ENCODE results near the gene TMEM86B. TPM values are rescaled to one million over a fixed set of nuclear protein-coding genes. Genes with fewer than 3 reads are reported as not detected.
A peak's percentile ranks its signal among the peaks of the same experiment; 100 is the strongest.

The TMEM86B gene
- total RNA-seq, 1 experiment from 2014 or later, result 1.2 TPM

DNA sequence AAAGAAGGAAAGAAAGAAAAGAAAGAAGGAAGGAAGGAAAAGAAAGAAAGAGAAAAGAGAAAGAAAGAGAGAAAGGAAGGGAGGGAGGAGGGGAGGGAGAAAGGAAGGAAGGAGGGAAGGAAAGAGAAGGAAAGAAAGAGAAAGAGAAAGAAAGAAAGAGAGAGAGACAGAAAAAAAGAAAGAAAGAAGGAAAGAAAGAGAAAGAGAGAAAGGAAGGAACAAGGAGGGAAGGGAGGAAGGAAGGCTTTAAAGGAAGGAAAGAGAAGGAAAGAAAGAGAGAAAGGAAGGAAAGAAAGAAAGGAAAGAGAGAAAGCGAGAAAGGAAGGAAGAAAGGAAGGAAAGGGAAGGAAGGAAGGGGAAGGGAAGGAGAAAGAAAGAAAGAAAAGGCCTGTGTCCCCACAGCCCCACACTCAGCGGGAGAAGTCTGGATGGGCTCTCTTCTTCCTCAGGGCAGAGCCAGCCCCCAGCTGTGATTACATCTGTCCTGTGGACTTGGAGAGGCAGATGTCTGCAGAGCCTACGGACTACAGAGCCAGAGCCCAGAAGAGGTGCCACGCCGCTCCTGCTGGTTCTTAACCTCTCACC is 28.9 kb downstream of the TMEM86B start:
- Histone ChIP-seq H3K36me3 (replicated peaks; ENCODE audit: control insufficient read depth, insufficient read depth, low read length) (no peaks in the 10 kb centered on the region), H3K4me3 (ENCODE audit: insufficient read depth, low read depth, low read length) (no peak overlapping the region), H3K27me3 (ENCODE audit: control insufficient read depth, insufficient read depth, low read length) (peaks cover 2% of the 10 kb centered on the region; the same call in 1 of the 2 replicates)
- no peak for DNase-seq

DNA sequence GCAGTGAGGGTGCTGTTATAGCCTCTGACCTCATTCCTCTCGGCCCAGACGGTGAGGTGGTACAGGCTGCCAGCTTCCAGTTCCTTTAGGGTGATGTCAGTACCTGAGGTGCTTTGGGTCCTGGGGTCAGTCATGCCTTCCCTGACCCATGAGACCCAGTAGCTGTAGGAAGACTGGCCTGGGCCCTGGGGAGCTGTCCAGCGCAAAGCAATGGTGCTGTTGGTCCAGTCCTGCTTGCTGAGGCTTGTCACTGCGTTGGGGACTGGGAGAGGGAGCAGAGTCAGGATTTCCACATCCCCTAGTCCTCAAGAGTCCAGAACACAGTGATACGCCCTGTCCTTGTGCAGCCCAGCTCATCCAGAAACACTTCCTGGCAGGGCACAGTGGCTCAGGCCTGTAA is 29.9 kb downstream of the TMEM86B start:
- no peak for DNase-seq
- Histone ChIP-seq H3K4me3 (ENCODE audit: insufficient read depth, low read depth, low read length) (no peak overlapping the region), H3K36me3 (replicated peaks; ENCODE audit: control insufficient read depth, insufficient read depth, low read length) (no peaks in the 10 kb centered on the region), H3K27me3 (ENCODE audit: control insufficient read depth, insufficient read depth, low read length) (peaks cover 2% of the 10 kb centered on the region; the same call in 1 of the 2 replicates)

DNA sequence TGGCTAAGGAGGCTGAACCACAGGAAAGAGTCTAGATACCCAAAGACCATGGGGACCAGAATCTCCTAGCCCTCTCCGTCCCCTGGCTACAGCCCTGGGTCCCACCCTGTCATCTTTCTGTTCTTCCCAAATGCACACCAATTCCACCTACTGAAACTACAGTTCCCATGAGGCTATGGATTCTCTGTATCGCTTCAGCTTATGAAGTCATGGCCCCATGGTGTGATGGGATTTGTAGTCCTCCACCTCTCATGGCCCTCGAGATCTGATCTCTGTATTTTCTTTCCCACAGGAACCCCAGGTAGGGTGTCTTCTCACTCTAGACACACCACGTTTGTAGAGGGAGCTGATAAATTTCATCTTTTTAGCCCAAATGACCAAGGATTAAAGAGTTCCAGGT is 31.0 kb downstream of the TMEM86B start:
- H3K27me3 ChIP-seq (ENCODE audit: control insufficient read depth, insufficient read depth, low read length), result peaks cover 2% of the 10 kb centered on the region; the same call in 1 of the 2 replicates
- no peak overlapping the region for H3K4me3 ChIP-seq (ENCODE audit: insufficient read depth, low read depth, low read length)
- no peaks in the 10 kb centered on the region for H3K36me3 ChIP-seq (replicated peaks; ENCODE audit: control insufficient read depth, insufficient read depth, low read length)
- DNase-seq, result peak; percentile 53

DNA sequence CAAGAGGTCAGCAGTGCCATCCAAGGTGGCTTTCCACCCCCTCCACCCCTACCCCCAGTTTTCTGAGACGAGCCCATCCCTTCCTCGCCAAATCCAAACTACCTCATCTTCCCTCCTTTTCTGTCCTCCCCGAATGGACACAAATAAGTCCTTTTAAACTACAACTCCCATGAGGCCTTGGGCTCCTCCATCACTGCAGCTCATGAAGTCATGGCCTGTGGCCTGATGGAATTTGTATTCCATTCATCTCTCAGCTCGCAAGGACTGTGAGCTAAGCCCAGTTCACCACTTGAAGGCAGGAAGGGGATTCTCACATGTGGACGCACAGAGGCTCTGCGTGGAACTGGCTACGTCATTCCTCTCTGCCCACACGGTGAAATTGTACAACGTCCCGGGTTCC is 31.8 kb downstream of the TMEM86B start:
- peak; percentile 56 for DNase-seq
- no peaks in the 10 kb centered on the region for H3K36me3 ChIP-seq (replicated peaks; ENCODE audit: control insufficient read depth, insufficient read depth, low read length)
- peaks cover 2% of the 10 kb centered on the region; the same call in 1 of the 2 replicates for H3K27me3 ChIP-seq (ENCODE audit: control insufficient read depth, insufficient read depth, low read length)
- no peak overlapping the region for H3K4me3 ChIP-seq (ENCODE audit: insufficient read depth, low read depth, low read length)

DNA sequence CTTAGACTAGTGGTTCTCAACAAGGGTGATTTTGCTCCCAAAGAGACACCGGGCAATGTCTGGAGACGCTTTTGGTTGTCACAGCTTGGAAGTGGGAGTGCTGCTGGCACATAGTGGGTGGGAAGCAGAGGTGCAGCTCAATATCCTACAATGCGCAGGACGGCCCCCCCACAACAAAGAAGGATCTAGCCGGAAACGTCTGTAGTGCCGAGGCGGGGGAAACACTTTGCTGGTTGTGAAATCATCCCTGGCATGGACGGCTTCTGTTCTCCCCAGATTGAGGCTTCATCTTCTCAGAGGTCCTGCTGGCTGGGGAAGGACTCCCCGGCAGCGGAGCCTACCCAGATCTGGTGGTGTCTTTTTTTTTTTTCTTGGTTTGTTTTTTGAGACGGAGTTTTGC is 35.1 kb downstream of the TMEM86B start:
- Histone ChIP-seq H3K36me3 (replicated peaks; ENCODE audit: control insufficient read depth, insufficient read depth, low read length) (no peaks in the 10 kb centered on the region), H3K4me3 (ENCODE audit: insufficient read depth, low read depth, low read length) (no peak overlapping the region), H3K27me3 (ENCODE audit: control insufficient read depth, insufficient read depth, low read length) (no peaks in the 10 kb centered on the region)
- DNase-seq, result no peak

DNA sequence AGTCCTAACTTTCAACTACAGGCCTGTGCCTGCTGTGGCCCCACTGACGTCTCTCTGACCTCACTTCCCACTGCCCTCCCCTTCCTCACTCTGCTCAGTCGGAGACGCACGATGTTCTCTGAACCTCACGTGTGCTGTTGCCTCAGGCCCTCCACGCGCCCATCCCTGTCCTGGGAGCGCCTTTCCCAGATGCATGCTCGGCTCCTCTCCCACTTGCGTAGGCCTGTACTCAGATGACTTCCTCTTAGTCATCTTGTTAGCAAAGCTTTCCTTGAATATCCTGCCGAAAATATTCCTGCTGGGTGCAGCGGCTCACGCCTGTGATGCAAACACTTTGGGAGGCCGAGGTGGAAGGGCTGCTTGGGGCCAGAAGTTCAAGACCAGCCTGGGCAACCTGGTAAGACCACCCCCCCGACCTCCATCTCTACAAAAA is 39.1 kb downstream of the TMEM86B start:
- Histone ChIP-seq H3K36me3 (replicated peaks; ENCODE audit: control insufficient read depth, insufficient read depth, low read length) (no peaks in the 10 kb centered on the region), H3K4me3 (ENCODE audit: insufficient read depth, low read depth, low read length) (no peak overlapping the region)
- no peak for DNase-seq

GRCh38 chr19:55188625-55189024 is 39.9 kb downstream of the TMEM86B start:
- no peaks in the 10 kb centered on the region for H3K36me3 ChIP-seq (replicated peaks; ENCODE audit: control insufficient read depth, insufficient read depth, low read length)
- DNase-seq, result no peak
- no peak overlapping the region for H3K4me3 ChIP-seq (ENCODE audit: insufficient read depth, low read depth, low read length)
- no peaks in the 10 kb centered on the region; the same call in 1 of the 2 replicates for H3K27me3 ChIP-seq (ENCODE audit: control insufficient read depth, insufficient read depth, low read length)

More for the DNA sequence above, 39.1 kb downstream of the TMEM86B start:
- H3K27me3 ChIP-seq (ENCODE audit: control insufficient read depth, insufficient read depth, low read length), result no peaks in the 10 kb centered on the region; the same call in 1 of the 2 replicates

- Histone ChIP-seq H3K27me3 (ENCODE audit: control insufficient read depth, insufficient read depth, low read length) (peaks cover 12% of the 10 kb centered on the region), H3K36me3 (replicated peaks; ENCODE audit: control insufficient read depth, insufficient read depth, low read length) (no peaks in the 10 kb centered on the region), H3K4me3 (ENCODE audit: insufficient read depth, low read depth, low read length) (no peak overlapping the region)
- no peak for DNase-seq
These were observed 42.5 kb downstream of the TMEM86B start for GRCh38 chr19:55186080-55186479.

GRCh38 chr19:55181740-55182139 is 46.8 kb downstream of the TMEM86B start:
- Histone ChIP-seq H3K4me3 (ENCODE audit: insufficient read depth, low read depth, low read length) (no peak overlapping the region), H3K36me3 (replicated peaks; ENCODE audit: control insufficient read depth, insufficient read depth, low read length) (no peaks in the 10 kb centered on the region), H3K27me3 (ENCODE audit: control insufficient read depth, insufficient read depth, low read length) (peaks cover 39% of the 10 kb centered on the region)
- DNase-seq, result no peak

DNA sequence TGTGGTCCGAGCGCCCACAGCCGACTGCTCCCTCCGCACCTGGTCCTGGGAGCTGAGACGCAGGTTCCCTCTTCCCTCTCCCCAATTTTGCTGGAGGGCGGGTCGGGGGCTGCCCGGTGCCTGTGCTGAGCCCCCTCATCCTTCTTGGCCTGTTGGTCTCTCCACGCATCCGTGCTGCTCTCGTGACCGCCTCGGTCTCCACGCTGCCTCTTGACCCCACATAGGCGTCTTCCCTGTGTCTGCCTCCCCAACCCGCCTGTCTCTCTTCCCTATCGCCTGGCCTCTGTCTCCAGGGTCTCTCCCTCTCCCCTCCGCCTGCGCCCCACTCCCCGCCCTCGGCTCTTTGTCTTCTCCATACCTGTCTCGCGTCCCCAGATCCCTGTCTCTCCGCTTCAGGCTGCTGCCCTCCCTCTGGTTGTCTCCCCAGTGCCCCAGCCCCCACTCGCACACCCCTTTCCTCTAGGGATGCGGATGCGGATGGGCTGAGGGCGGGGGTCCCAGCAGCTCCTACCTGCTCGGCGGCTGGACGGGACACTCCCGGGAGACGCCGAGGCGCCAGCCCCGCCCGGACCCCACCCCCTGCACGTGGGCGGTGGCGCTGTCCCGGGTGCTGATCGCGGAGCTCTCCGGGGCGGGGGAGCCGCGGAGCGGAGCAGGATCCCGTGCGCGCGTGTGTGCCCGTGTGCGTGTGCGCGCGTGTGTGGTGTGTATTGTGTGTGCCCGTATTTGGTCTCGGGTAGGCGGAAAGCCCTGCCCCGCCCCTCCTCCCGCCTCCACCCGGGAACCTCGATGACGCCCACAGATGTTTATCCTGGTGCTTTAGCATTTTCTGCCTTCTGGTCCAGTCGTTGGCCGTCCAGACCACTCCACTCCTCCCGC is 48.7 kb downstream of the TMEM86B start, which contains the start of gene SYT5:
TSS of gene SYT5 (minus strand) at position 684 of the 879 bp plus-strand sequence. CDS start 1,248 bp downstream, outside the sequence.
- peak; percentile 96 for DNase-seq
- no peaks in the 10 kb centered on the region for H3K36me3 ChIP-seq (replicated peaks; ENCODE audit: control insufficient read depth, insufficient read depth, low read length)
- peak within 1 kb of the TSS; percentile 44 for H3K4me3 ChIP-seq (ENCODE audit: insufficient read depth, low read depth, low read length)
- peaks cover 52% of the 10 kb centered on the region for H3K27me3 ChIP-seq (ENCODE audit: control insufficient read depth, insufficient read depth, low read length)

- peak; percentile 97 for DNase-seq
- H3K36me3 ChIP-seq (replicated peaks; ENCODE audit: control insufficient read depth, insufficient read depth, low read length), result no peaks in the 10 kb centered on the region
- H3K27me3 ChIP-seq (ENCODE audit: control insufficient read depth, insufficient read depth, low read length), result peaks cover 59% of the 10 kb centered on the region
- H3K4me3 ChIP-seq (ENCODE audit: insufficient read depth, low read depth, low read length), result peak overlapping the region; percentile 44
These were observed 49.6 kb downstream of the TMEM86B start for GRCh38 chr19:55178781-55179599.

Other genes starting within 250 kb of the TMEM86B start
- gene GP6, start 190.5 kb downstream of the TMEM86B start, total RNA-seq (2014; rRNA removed; shearing (Covaris generic)), result not detected in 2 replicates
- gene RDH13, start 165.6 kb downstream of the TMEM86B start, total RNA-seq (2014; rRNA removed; shearing (Covaris generic)), result 21.2 and 24.4 TPM in 2 replicates
- gene EPS8L1, start 152.9 kb downstream of the TMEM86B start, total RNA-seq (2014; rRNA removed; shearing (Covaris generic)), result 20.0 and 22.9 TPM in 2 replicates
- gene PPP1R12C, start 111.1 kb downstream of the TMEM86B start, total RNA-seq (2014; rRNA removed; shearing (Covaris generic)), result 57.5 and 66.4 TPM in 2 replicates
- gene TNNT1, start 79.6 kb downstream of the TMEM86B start, total RNA-seq (2014; rRNA removed; shearing (Covaris generic)), result 33.8 and 44.8 TPM in 2 replicates
- gene TNNI3, start 71.0 kb downstream of the TMEM86B start, total RNA-seq (2014; rRNA removed; shearing (Covaris generic)), result 6.5 and 11.6 TPM in 2 replicates
- gene DNAAF3, start 62.1 kb downstream of the TMEM86B start, total RNA-seq (2014; rRNA removed; shearing (Covaris generic)), result 0.15 and 2.2 TPM in 2 replicates
- 0.26 and 0.31 TPM in 2 replicates for gene SYT5, start 48.5 kb downstream of the TMEM86B start, total RNA-seq (2014; rRNA removed; shearing (Covaris generic))
- 0.41 and 2.3 TPM in 2 replicates for gene PTPRH, start 19.3 kb downstream of the TMEM86B start, total RNA-seq (2014; rRNA removed; shearing (Covaris generic))
- 51.7 and 53.1 TPM in 2 replicates for gene PPP6R1, start 30.3 kb upstream of the TMEM86B start, total RNA-seq (2014; rRNA removed; shearing (Covaris generic))
- gene HSPBP1, start 51.3 kb upstream of the TMEM86B start, total RNA-seq (2014; rRNA removed; shearing (Covaris generic)), result 54.4 and 92.3 TPM in 2 replicates
- 20.3 and 31.3 TPM in 2 replicates for gene BRSK1, start 55.2 kb upstream of the TMEM86B start, total RNA-seq (2014; rRNA removed; shearing (Covaris generic))
- 0.24 TPM in 1 of 2 replicates, not detected in the other for gene TMEM150B, start 96.6 kb upstream of the TMEM86B start, total RNA-seq (2014; rRNA removed; shearing (Covaris generic))
- 36.1 and 58.9 TPM in 2 replicates for gene KMT5C, start 111.1 kb upstream of the TMEM86B start, total RNA-seq (2014; rRNA removed; shearing (Covaris generic))
- 0.17 and 0.30 TPM in 2 replicates for gene COX6B2, start 126.0 kb upstream of the TMEM86B start, total RNA-seq (2014; rRNA removed; shearing (Covaris generic))
- not detected in 2 replicates for gene GARIN5B, start 134.5 kb upstream of the TMEM86B start, total RNA-seq (2014; rRNA removed; shearing (Covaris generic))
- 0.59 and 1.2 TPM in 2 replicates for gene IL11, start 141.7 kb upstream of the TMEM86B start, total RNA-seq (2014; rRNA removed; shearing (Covaris generic))
- gene TMEM190, start 148.1 kb upstream of the TMEM86B start, total RNA-seq (2014; rRNA removed; shearing (Covaris generic)), result not detected in 2 replicates
- gene TMEM238, start 155.5 kb upstream of the TMEM86B start, total RNA-seq (2014; rRNA removed; shearing (Covaris generic)), result 1.0 TPM in 1 of 2 replicates, not detected in the other
- gene RPL28, start 157.2 kb upstream of the TMEM86B start, total RNA-seq (2014; rRNA removed; shearing (Covaris generic)), result 458 and 505 TPM in 2 replicates
- gene UBE2S, start 179.0 kb upstream of the TMEM86B start, total RNA-seq (2014; rRNA removed; shearing (Covaris generic)), result 369 and 380 TPM in 2 replicates
- gene SHISA7, start 214.5 kb upstream of the TMEM86B start, total RNA-seq (2014; rRNA removed; shearing (Covaris generic)), result 0.04 and 0.07 TPM in 2 replicates
- gene ISOC2, start 232.9 kb upstream of the TMEM86B start, total RNA-seq (2014; rRNA removed; shearing (Covaris generic)), result 178 and 185 TPM in 2 replicates
- 1.6 and 3.7 TPM in 2 replicates for gene C19orf85, start 236.0 kb upstream of the TMEM86B start, total RNA-seq (2014; rRNA removed; shearing (Covaris generic))
- 5.8 and 8.1 TPM in 2 replicates for gene ZNF628, start 247.9 kb upstream of the TMEM86B start, total RNA-seq (2014; rRNA removed; shearing (Covaris generic))

Measured in H7 (cell line).